Cerebellar nuclear complex (tissue), 1 donor: ENCODE results near the gene PKDREJ.
A peak's percentile ranks its signal among the peaks of the same experiment; 100 is the strongest.
"Not testable (repeated sequence)": the region's sequence is repeated elsewhere in the genome, so short reads cannot be mapped to it uniquely, and the experiment has no call there.

Experiments used
- DNase-seq, 2 experiments: peaks; one replicate each; lab custom pipeline; 2025; lab: John Stamatoyannopoulos, UW

PKDREJ gene

GRCh38 chr22:46267431-46268279 lies 4.5 kb upstream of the PKDREJ start, which contains the start of gene TTC38:
TSS of gene TTC38 (plus strand) at chr22:46268008. CDS start at chr22:46268040, 32 bp downstream.
- DNase-seq: peak in 1 of 2 experiments; percentile 27

- not testable (repeated sequence) for DNase-seq
Observed at GRCh38 chr22:46265627-46266026, 2.5 kb upstream of the PKDREJ start.

- DNase-seq: not testable (repeated sequence)
Observed at GRCh38 chr22:46264520-46264919, 1.4 kb upstream of the PKDREJ start.

- no peak for DNase-seq
Observed at GRCh38 chr22:46262449-46263215, 511 bp downstream of the PKDREJ start.

GRCh38 chr22:46260038-46260437 lies 3.1 kb downstream of the PKDREJ start:
- DNase-seq: no peak

GRCh38 chr22:46259374-46259773 lies 3.8 kb downstream of the PKDREJ start:
- no peak for DNase-seq

GRCh38 chr22:46256358-46256958 lies 6.7 kb downstream of the PKDREJ start:
- no peak for DNase-seq

GRCh38 chr22:46251816-46252380 lies 11.2 kb downstream of the PKDREJ start:
- no peak for DNase-seq

GRCh38 chr22:46251266-46251665 lies 11.9 kb downstream of the PKDREJ start:
- no peak for DNase-seq

GRCh38 chr22:46250783-46251125 lies 12.4 kb downstream of the PKDREJ start:
- no peak for DNase-seq

GRCh38 chr22:46250035-46250782 lies 12.9 kb downstream of the PKDREJ start, which contains the start of gene CDPF1:
TSS of gene CDPF1 (minus strand) at chr22:46250293. CDS start at chr22:46248284, 2,009 bp downstream.
- DNase-seq: peak in 1 of 2 experiments; percentile 83

- DNase-seq: no peak
Observed at GRCh38 chr22:46247443-46247975, 15.6 kb downstream of the PKDREJ start.

- no peak for DNase-seq
Observed at GRCh38 chr22:46246178-46246577, 17.0 kb downstream of the PKDREJ start.

GRCh38 chr22:46245511-46245910 lies 17.6 kb downstream of the PKDREJ start:
- DNase-seq: no peak

GRCh38 chr22:46244771-46245170 lies 18.4 kb downstream of the PKDREJ start:
- DNase-seq: no peak

GRCh38 chr22:46242076-46242475 lies 21.1 kb downstream of the PKDREJ start:
- no peak for DNase-seq

GRCh38 chr22:46241396-46242007 lies 21.6 kb downstream of the PKDREJ start:
- no peak for DNase-seq

GRCh38 chr22:46240907-46241306 lies 22.2 kb downstream of the PKDREJ start:
- DNase-seq: no peak

GRCh38 chr22:46240506-46240905 lies 22.6 kb downstream of the PKDREJ start:
- DNase-seq: no peak

- DNase-seq: no peak
Observed at GRCh38 chr22:46240073-46240472, 23.1 kb downstream of the PKDREJ start.
